Liver (tissue), 3 donors: Measurements from ENCODE around the gene NINJ1.

Source experiments
- NR2F2 ChIP-seq: IDR thresholded peaks from 2 replicates; pipeline ENCODE4 v1.6.1; 2016; ENCODE audit warnings: antibody characterized with exemption
- RAD21 ChIP-seq, 2 donors: IDR thresholded peaks; 2 replicates each; pipeline ENCODE4 v1.6.1; 2016; ENCODE audit warnings: antibody characterized with exemption in 2 of 2, mild to moderate bottlenecking in 2 of 2
- RXRA ChIP-seq, 2 donors: IDR thresholded peaks; 2 replicates each; pipeline ENCODE4 v1.6.1; 2017 to 2018; ENCODE audit warnings: antibody characterized with exemption in 2 of 2, mild to moderate bottlenecking in 1 of 2
- SP1 ChIP-seq: IDR thresholded peaks from 2 replicates; pipeline ENCODE4 v1.6.1; 2018; ENCODE audit warnings: antibody characterized with exemption, mild to moderate bottlenecking
- TAF1 ChIP-seq: conservative IDR thresholded peaks from 2 replicates; pipeline ENCODE4 v1.6.1; 2016; ENCODE audit warnings: antibody characterized with exemption, mild to moderate bottlenecking
- YY1 ChIP-seq: IDR thresholded peaks from 2 replicates; pipeline ENCODE4 v1.6.1; 2016; ENCODE audit warnings: antibody characterized with exemption, mild to moderate bottlenecking
- TF ChIP-seq, protein P1 (sequence below): fragments of 150-350 bp; IDR thresholded peaks from 2 replicates; pipeline ENCODE4 v1.5.1; 2017; ENCODE audit warnings: improper control_type of control experiment, low read depth, low read length; ENCODE audit not compliant: missing input control
- TF ChIP-seq, protein P2 (sequence below): IDR thresholded peaks from 2 replicates; pipeline ENCODE4 v1.6.1; 2016; ENCODE audit warnings: antibody characterized with exemption
- TF ChIP-seq, protein P3 (sequence below): IDR thresholded peaks from 2 replicates; pipeline ENCODE4 v1.6.1; 2016; ENCODE audit warnings: antibody characterized with exemption, mild to moderate bottlenecking
- TF ChIP-seq, protein P4 (sequence below): IDR thresholded peaks from 2 replicates; pipeline ENCODE4 v1.6.1; 2016; ENCODE audit warnings: antibody characterized with exemption
- TF ChIP-seq, protein P5 (sequence below): IDR thresholded peaks from 2 replicates; pipeline ENCODE4 v1.6.1; 2016; ENCODE audit warnings: antibody characterized with exemption
- donor health status: healthy.
- donor health status: healthy.

DNA sequence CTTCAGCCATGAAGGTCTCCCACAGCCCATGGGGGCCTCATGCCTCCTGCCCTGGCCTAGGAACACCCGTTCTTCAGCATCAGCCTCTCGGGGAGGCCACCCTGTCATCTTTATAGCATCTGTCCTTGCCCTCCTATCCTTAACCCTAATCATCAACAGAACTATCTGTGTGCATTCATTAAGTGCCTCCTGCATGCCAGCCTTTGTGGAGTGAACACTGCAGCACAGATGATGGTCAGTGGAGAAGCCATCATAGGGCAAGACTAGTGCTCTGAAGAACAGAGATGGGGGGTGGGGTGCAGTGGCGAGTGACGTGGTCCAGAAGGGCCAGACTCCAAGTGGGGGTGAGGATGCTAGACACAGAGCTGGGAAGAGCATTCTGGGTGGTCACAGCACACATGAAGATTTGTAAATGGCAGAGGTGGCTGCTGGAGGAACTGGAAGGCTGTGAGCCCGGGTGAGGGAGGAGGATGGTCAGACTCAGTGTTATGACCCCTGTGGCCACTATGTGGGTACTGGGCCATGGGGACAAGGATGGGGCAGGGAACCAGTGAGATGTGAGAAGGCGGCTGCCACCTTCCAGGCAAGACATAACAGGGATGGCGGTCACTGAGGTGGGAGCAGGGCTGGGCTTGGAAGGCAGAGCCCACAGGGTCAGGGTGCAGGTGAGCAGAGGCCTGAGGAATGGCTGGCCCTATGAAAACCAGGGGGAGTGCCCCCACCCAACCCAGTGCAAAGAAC lies 41.6 kb downstream of the NINJ1 start:
- no peak for TF ChIP-seq NR2F2
- TF ChIP-seq, protein P1, sequence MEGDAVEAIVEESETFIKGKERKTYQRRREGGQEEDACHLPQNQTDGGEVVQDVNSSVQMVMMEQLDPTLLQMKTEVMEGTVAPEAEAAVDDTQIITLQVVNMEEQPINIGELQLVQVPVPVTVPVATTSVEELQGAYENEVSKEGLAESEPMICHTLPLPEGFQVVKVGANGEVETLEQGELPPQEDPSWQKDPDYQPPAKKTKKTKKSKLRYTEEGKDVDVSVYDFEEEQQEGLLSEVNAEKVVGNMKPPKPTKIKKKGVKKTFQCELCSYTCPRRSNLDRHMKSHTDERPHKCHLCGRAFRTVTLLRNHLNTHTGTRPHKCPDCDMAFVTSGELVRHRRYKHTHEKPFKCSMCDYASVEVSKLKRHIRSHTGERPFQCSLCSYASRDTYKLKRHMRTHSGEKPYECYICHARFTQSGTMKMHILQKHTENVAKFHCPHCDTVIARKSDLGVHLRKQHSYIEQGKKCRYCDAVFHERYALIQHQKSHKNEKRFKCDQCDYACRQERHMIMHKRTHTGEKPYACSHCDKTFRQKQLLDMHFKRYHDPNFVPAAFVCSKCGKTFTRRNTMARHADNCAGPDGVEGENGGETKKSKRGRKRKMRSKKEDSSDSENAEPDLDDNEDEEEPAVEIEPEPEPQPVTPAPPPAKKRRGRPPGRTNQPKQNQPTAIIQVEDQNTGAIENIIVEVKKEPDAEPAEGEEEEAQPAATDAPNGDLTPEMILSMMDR = no peak
- TF ChIP-seq YY1 = no peak
- TF ChIP-seq, protein P2, sequence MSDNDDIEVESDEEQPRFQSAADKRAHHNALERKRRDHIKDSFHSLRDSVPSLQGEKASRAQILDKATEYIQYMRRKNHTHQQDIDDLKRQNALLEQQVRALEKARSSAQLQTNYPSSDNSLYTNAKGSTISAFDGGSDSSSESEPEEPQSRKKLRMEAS = no peak
- TF ChIP-seq SP1 = no peak
- no peak for TF ChIP-seq RAD21 (IDR thresholded peaks at IDR 0.05)
- no peak for TF ChIP-seq RXRA (IDR thresholded peaks at IDR 0.05)
- TF ChIP-seq, protein P3, sequence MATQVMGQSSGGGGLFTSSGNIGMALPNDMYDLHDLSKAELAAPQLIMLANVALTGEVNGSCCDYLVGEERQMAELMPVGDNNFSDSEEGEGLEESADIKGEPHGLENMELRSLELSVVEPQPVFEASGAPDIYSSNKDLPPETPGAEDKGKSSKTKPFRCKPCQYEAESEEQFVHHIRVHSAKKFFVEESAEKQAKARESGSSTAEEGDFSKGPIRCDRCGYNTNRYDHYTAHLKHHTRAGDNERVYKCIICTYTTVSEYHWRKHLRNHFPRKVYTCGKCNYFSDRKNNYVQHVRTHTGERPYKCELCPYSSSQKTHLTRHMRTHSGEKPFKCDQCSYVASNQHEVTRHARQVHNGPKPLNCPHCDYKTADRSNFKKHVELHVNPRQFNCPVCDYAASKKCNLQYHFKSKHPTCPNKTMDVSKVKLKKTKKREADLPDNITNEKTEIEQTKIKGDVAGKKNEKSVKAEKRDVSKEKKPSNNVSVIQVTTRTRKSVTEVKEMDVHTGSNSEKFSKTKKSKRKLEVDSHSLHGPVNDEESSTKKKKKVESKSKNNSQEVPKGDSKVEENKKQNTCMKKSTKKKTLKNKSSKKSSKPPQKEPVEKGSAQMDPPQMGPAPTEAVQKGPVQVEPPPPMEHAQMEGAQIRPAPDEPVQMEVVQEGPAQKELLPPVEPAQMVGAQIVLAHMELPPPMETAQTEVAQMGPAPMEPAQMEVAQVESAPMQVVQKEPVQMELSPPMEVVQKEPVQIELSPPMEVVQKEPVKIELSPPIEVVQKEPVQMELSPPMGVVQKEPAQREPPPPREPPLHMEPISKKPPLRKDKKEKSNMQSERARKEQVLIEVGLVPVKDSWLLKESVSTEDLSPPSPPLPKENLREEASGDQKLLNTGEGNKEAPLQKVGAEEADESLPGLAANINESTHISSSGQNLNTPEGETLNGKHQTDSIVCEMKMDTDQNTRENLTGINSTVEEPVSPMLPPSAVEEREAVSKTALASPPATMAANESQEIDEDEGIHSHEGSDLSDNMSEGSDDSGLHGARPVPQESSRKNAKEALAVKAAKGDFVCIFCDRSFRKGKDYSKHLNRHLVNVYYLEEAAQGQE = no peak
- no peak for TF ChIP-seq TAF1
- TF ChIP-seq, protein P4, sequence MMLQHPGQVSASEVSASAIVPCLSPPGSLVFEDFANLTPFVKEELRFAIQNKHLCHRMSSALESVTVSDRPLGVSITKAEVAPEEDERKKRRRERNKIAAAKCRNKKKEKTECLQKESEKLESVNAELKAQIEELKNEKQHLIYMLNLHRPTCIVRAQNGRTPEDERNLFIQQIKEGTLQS = no peak
- TF ChIP-seq, protein P5, sequence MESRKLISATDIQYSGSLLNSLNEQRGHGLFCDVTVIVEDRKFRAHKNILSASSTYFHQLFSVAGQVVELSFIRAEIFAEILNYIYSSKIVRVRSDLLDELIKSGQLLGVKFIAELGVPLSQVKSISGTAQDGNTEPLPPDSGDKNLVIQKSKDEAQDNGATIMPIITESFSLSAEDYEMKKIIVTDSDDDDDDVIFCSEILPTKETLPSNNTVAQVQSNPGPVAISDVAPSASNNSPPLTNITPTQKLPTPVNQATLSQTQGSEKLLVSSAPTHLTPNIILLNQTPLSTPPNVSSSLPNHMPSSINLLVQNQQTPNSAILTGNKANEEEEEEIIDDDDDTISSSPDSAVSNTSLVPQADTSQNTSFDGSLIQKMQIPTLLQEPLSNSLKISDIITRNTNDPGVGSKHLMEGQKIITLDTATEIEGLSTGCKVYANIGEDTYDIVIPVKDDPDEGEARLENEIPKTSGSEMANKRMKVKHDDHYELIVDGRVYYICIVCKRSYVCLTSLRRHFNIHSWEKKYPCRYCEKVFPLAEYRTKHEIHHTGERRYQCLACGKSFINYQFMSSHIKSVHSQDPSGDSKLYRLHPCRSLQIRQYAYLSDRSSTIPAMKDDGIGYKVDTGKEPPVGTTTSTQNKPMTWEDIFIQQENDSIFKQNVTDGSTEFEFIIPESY = no peak
